ENCODE results near the gene CP. TPM values are rescaled to one million over a fixed set of nuclear protein-coding genes. Genes with fewer than 3 reads are reported as not detected.
"Not testable (repeated sequence)": the region's sequence is repeated elsewhere in the genome, so short reads cannot be mapped to it uniquely, and the experiment has no call there.

CP gene
- total RNA-seq, 2 experiments from 2014 or later, result not detected

- H3K36me3 ChIP-seq (ENCODE audit: insufficient read depth, low read length), result no peaks in the 10 kb centered on the region
- DNase-seq (ENCODE audit: low spot score), result peak; percentile 55
Measured at GRCh38 chr3:149243540-149243939, 21.9 kb upstream of the CP start.

GRCh38 chr3:149239357-149239936, 17.8 kb upstream of the CP start:
- peaks cover 18% of the 10 kb centered on the region for H3K4me1 ChIP-seq (ENCODE audit: insufficient read depth, low read length, poor library complexity, severe bottlenecking)
- no peaks in the 10 kb centered on the region for H3K36me3 ChIP-seq (ENCODE audit: insufficient read depth, low read length)
- ChIA-PET POLR2A (interaction anchor here (0.9 to 1.2 kb wide), 2 partner anchors 12 to 21 kb away, joined by 3 to 4 read pairs; no protein-coding TSS in a partner anchor), CTCF (ENCODE audit: unreplicated experiment) (no interaction called here)
- H3K9me2 ChIP-seq (ENCODE audit: insufficient read depth, low read length), result no peaks in the 10 kb centered on the region
- no peaks in the 10 kb centered on the region for H3K79me2 ChIP-seq (ENCODE audit: insufficient read depth, low read depth, low read length)
- TF ChIP-seq EZH2phosphoT487 (IDR thresholded peaks at IDR 0.05; ENCODE audit: borderline replicate concordance, low read depth, low read length), result no peak
- no peak for TF ChIP-seq CTCF (conservative IDR thresholded peaks at IDR 0.05; ENCODE audit: low read length)
- no peak overlapping the region for H2AFZ ChIP-seq (ENCODE audit: low read length)
- no peaks in the 10 kb centered on the region for H4K20me1 ChIP-seq (ENCODE audit: insufficient read depth, low read length)
- no peak overlapping the region for H3K4me2 ChIP-seq (ENCODE audit: low read length)
- intact Hi-C loops (cut with micrococcal nuclease; ENCODE audit: unreplicated experiment), result no loop called here
- no peak overlapping the region for H3K4me3 ChIP-seq (ENCODE audit: low read depth, low read length, poor library complexity, severe bottlenecking)
- BruUV-seq (replicated peaks), result no TSS peak
- H3K27ac ChIP-seq (ENCODE audit: low read depth, low read length, poor library complexity, severe bottlenecking), result no peak overlapping the region
- DNase-seq (ENCODE audit: low spot score), result no peak
- no peaks in the 10 kb centered on the region for H3K9me3 ChIP-seq (ENCODE audit: low read length)

More at GRCh38 chr3:149243540-149243939, 21.9 kb upstream of the CP start:
- BruUV-seq (replicated peaks), result no TSS peak
- no peak for TF ChIP-seq CTCF (conservative IDR thresholded peaks at IDR 0.05; ENCODE audit: low read length)
- TF ChIP-seq EZH2phosphoT487 (IDR thresholded peaks at IDR 0.05; ENCODE audit: borderline replicate concordance, low read depth, low read length), result no peak
- H3K4me1 ChIP-seq (ENCODE audit: insufficient read depth, low read length, poor library complexity, severe bottlenecking), result peaks cover 59% of the 10 kb centered on the region
- H3K4me3 ChIP-seq (ENCODE audit: low read depth, low read length, poor library complexity, severe bottlenecking), result no peak overlapping the region
- H3K4me2 ChIP-seq (ENCODE audit: low read length), result no peak overlapping the region; the same call in 1 of the 2 replicates
- ChIA-PET CTCF (ENCODE audit: unreplicated experiment) (no interaction called here), POLR2A (interaction anchor here (1.0 to 3.6 kb wide), 3 partner anchors 8 to 52 kb away, joined by 3 to 17 read pairs (median 3); no protein-coding TSS in a partner anchor)
- no peaks in the 10 kb centered on the region for H3K9me3 ChIP-seq (ENCODE audit: low read length)
- H3K79me2 ChIP-seq (ENCODE audit: insufficient read depth, low read depth, low read length), result no peaks in the 10 kb centered on the region
- no peaks in the 10 kb centered on the region for H3K9me2 ChIP-seq (ENCODE audit: insufficient read depth, low read length)
- H3K27ac ChIP-seq (ENCODE audit: low read depth, low read length, poor library complexity, severe bottlenecking), result no peak overlapping the region
- no peaks in the 10 kb centered on the region for H4K20me1 ChIP-seq (ENCODE audit: insufficient read depth, low read length)
- intact Hi-C loops (cut with micrococcal nuclease; ENCODE audit: unreplicated experiment), result no loop called here
- 0 out of 2 replicates have a peak overlapping the region, but pooled peaks have one; percentile 7 for H2AFZ ChIP-seq (ENCODE audit: low read length)

GRCh38 chr3:149238268-149238667, 16.6 kb upstream of the CP start:
- H3K9me3 ChIP-seq (ENCODE audit: low read length); H3K4me1 ChIP-seq (ENCODE audit: insufficient read depth, low read length, poor library complexity, severe bottlenecking); H3K4me2 ChIP-seq (ENCODE audit: low read length); H3K79me2 ChIP-seq (ENCODE audit: insufficient read depth, low read depth, low read length); H3K4me3 ChIP-seq (ENCODE audit: low read depth, low read length, poor library complexity, severe bottlenecking); H3K27ac ChIP-seq (ENCODE audit: low read depth, low read length, poor library complexity, severe bottlenecking); DNase-seq (ENCODE audit: low spot score); H4K20me1 ChIP-seq (ENCODE audit: insufficient read depth, low read length); H3K9me2 ChIP-seq (ENCODE audit: insufficient read depth, low read length); BruUV-seq (replicated peaks); H2AFZ ChIP-seq (ENCODE audit: low read length); CTCF ChIA-PET (ENCODE audit: unreplicated experiment); intact Hi-C loops (cut with micrococcal nuclease; ENCODE audit: unreplicated experiment); H3K36me3 ChIP-seq (ENCODE audit: insufficient read depth, low read length): not testable (repeated sequence)
- POLR2A ChIA-PET, result interaction anchor here (1.1 kb wide), 1 partner anchor 385 kb away, joined by 4 read pairs; no protein-coding TSS in a partner anchor
